Fibroblast of villous mesenchyme (primary cell): Measurements from ENCODE around the gene SHE. TPM values are rescaled to one million over a fixed set of nuclear protein-coding genes. Genes with fewer than 3 reads are reported as not detected.

Experiments
- DNase-seq: peaks from one replicate; pipeline ENCODE4 v3.0.0-alpha.2; 2010; ENCODE audit warnings: low read depth
- H3K4me3 ChIP-seq: 2 replicates; pipeline ENCODE4 v1.5.1; 2011; ENCODE audit warnings: low read depth, mild to moderate bottlenecking, low read length
- total RNA-seq: library from RNA; depleted of rRNA; stranded (reverse); fragments of >200 nt; gene quantifications from 2 replicates; pipeline ENCODE4 v1.2.3, GENCODE V29; 2012
- TF ChIP-seq, protein P1 (sequence below): IDR thresholded peaks from 2 replicates; pipeline ENCODE4 v1.5.1; 2012; ENCODE audit warnings: low read depth, mild to moderate bottlenecking, low read length; ENCODE audit not compliant: insufficient read depth

The SHE gene
- total RNA-seq, 1 donor = not detected

DNA sequence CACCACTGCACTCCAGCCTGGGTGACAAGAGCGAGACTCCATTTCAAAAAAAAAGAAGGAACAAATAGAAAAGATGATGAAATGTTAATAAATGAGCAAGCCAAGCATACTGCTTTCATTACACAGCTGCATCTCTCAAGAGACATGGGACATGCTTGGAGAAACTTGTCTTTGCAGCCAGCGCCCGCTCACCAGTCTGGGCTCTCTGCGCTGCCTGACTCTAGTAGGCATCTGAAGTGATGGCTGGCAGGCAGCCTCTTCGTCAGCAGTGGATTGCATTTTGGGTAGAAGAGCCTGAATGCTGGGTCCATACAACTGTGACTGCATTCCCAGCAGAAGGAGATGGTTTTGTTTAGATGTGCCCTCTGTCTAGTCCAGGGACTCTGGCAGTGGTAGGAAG, 49.1 kb downstream of the SHE start:
- TF ChIP-seq, protein P1, sequence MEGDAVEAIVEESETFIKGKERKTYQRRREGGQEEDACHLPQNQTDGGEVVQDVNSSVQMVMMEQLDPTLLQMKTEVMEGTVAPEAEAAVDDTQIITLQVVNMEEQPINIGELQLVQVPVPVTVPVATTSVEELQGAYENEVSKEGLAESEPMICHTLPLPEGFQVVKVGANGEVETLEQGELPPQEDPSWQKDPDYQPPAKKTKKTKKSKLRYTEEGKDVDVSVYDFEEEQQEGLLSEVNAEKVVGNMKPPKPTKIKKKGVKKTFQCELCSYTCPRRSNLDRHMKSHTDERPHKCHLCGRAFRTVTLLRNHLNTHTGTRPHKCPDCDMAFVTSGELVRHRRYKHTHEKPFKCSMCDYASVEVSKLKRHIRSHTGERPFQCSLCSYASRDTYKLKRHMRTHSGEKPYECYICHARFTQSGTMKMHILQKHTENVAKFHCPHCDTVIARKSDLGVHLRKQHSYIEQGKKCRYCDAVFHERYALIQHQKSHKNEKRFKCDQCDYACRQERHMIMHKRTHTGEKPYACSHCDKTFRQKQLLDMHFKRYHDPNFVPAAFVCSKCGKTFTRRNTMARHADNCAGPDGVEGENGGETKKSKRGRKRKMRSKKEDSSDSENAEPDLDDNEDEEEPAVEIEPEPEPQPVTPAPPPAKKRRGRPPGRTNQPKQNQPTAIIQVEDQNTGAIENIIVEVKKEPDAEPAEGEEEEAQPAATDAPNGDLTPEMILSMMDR = no peak
- DNase-seq = no peak
- no peak overlapping the region for H3K4me3 ChIP-seq

DNA sequence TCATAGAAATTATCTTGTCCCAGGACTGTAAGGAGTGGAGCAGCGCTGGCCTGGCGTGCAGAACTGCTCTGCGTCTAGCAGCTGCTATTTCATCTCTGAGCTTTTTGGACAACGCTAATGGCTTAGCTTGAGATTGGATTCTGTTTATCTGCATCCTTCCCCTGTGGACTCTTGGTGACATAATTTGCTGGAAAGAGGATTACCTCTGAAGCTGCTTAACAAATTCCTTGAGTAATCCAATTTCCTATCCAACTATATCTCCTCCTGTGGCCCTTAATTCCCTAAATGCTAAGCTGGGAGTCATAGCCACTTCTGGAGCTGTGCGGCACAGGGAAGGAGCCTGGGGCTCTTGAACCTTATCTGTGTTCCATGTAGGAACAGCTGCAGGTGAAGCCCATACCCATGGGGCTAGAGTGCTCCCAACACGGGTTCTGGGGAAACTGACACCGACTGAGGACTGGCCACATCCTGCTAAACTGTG, 53.8 kb downstream of the SHE start:
- TF ChIP-seq, protein P1 = no peak
- DNase-seq = no peak
- no peak overlapping the region for H3K4me3 ChIP-seq

DNA sequence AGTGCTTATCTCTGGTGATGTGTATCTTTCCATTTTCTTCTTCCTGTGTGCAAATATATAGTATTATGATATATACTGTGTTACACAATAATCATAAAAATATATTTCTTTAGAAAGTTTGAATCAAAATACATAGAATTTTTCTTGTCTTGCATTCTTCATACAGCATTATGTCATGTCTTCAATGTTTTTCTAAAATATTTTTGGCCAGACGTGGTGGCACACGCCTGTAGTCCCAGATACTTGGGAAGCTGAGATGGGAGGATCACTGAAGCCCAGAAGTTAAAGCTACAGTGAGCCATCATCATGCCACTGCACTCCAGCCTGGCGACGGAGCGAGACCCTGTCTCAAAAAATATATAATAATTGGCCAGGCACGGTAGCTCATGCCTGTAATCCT, 55.4 kb downstream of the SHE start:
- TF ChIP-seq, protein P1 = no peak
- no peak for DNase-seq
- no peak overlapping the region for H3K4me3 ChIP-seq

DNA sequence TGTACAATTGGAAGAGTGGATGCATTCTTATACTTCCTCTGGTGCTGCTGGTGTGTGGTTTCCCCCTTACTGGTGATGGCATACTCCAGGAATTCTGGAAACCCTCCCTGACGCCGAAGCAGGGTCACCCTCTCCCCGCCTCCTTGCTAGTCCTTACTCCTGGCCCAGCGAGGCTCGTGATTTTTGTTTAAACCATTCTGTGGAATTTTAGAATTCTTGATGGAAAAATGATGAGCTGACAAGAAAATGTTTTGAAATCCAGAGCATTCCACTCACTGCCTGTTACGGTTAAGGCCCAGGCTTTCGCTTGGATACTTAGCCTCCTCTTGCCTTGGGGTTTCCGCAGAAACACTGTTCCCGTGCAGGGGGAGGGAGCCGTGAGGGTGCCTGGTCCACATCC, 55.9 kb downstream of the SHE start:
- TF ChIP-seq, protein P1 = no peak
- no peak overlapping the region for H3K4me3 ChIP-seq
- DNase-seq = peak; percentile 94

DNA sequence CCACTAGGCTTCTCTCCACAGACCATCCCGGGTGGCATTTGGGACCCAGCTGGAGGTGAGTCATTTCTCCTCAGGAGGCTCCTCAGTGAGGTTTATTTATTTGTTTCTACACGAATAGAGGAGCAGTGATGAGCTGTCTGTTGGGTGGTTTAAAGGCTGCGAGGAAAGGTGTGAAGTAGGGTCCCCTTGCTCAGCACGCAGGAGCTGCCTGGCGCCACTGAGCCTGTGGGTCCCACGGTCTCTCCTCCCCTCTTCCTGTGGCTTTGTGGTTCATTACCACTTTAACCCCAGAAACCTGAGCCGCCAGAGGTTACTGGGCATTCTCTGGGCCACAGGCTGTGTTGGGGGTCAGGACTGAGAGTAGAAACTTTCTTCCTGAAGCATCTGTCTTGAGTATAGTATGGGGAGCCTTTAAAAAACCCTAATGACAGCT, 57.2 kb downstream of the SHE start:
- peak; percentile 68 for DNase-seq
- no peak overlapping the region for H3K4me3 ChIP-seq
- TF ChIP-seq, protein P1 = no peak

DNA sequence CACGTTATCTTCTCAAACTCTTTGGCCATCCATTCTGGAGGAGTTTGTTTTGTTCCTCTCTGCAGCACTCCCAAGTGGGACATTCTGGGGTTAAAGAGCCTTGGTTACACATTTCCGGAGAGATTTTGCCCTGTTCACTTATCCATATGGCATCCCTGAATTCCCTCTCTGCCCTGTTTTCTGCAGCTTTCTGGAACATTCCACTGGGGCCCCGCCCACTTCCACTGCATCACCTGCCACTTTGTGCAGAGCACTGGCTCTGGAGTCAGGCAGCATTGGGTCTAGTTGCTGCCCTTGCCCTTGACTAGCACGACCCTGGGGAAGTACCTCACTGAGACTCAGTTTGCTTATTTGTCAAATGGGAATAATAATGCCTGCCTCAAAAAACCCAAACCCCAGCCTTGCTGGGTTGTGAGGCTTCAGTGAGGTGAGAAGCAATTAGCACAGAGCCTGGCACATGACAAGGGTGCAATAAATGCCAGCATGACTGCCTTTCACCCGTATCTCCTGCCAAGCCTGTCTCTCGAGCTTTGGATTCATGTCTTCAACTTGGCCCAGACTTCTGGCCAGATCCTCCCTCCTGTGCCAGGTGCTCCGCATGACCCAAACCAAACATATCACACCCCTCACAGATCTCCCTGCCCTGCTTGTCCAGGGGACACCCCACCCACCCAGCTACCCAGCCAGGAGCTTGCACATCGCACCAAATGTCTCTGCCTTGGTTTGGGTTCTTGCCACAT, 58.8 kb downstream of the SHE start:
- no peak for DNase-seq
- no peak overlapping the region for H3K4me3 ChIP-seq
- TF ChIP-seq, protein P1 = no peak
